Breast epithelium (tissue), 4 donors: ENCODE results near the gene DNASE1L3. TPM values are rescaled to one million over a fixed set of nuclear protein-coding genes. Genes with fewer than 3 reads are reported as not detected.
A peak's percentile ranks its signal among the peaks of the same experiment; 100 is the strongest.

Experiments
- DNase-seq, 2 donors: peaks; one replicate each; pipeline ENCODE4 v3.0.0-alpha.2; 2019; ENCODE audit warnings: low spot score in 2 of 2
- H3K27ac ChIP-seq, 2 donors: fragments of 200-600 bp; sonication (generic) in 1 of 2; one replicate each; pipeline ENCODE4 v1.5.1; 2016 to 2019; ENCODE audit warnings: mild to moderate bottlenecking in 1 of 2
- H3K27me3 ChIP-seq, 2 donors: fragments of 200-600 bp; sonication (generic) in 1 of 2; one replicate each; pipeline versions ENCODE4 v1.5.1 to v1.6.0; 2017 to 2019; ENCODE audit warnings: control low read depth in 1 of 2, mild to moderate bottlenecking in 1 of 2
- H3K36me3 ChIP-seq: fragments of 200-600 bp; one replicate; pipeline ENCODE4 v1.5.1; 2019
- H3K4me1 ChIP-seq, 2 donors: fragments of 200-600 bp; sonication (generic); one replicate each; pipeline ENCODE4 v1.5.1; 2016 to 2019; ENCODE audit warnings: control low read depth in 1 of 2
- H3K4me3 ChIP-seq, 3 donors: fragments of 200-600 bp; sonication (generic); 1 replicate in 2 of 3; 2 replicates in 1 of 3; pipeline ENCODE4 v1.5.1; 2016 to 2019; ENCODE audit warnings: mild to moderate bottlenecking in 3 of 3, moderate library complexity in 2 of 3
- H3K9me3 ChIP-seq, 2 donors: fragments of 200-600 bp; sonication (generic) in 1 of 2; one replicate each; pipeline ENCODE4 v1.5.1; 2016 to 2019; ENCODE audit warnings: control low read depth in 1 of 2
- POLR2A ChIP-seq: fragments of 450-650 bp; IDR thresholded peaks from one replicate; pipeline ENCODE4 v1.6.1; 2016; ENCODE audit warnings: antibody characterized with exemption, mild to moderate bottlenecking, moderate library complexity
- POLR2AphosphoS5 ChIP-seq, 3 donors: sonication (generic); formaldehyde crosslinking; IDR thresholded peaks; one replicate each; pipeline ENCODE4 v1.6.1; 2017; ENCODE audit warnings: antibody characterized with exemption in 3 of 3
- intact Hi-C: fragments of 100-400 bp; cut with DNase I; formaldehyde crosslinking; loops from one replicate; pipeline ENCODE4 v1.15.1; 2023; ENCODE audit warnings: low total_unique reads
- total RNA-seq, 3 donors: library from RNA; depleted of rRNA; stranded (reverse); fragments of >200 nt; gene quantifications; one replicate each; pipeline ENCODE4 v1.1.0, GENCODE V29; 2016
- TF ChIP-seq, protein P1 (sequence below), 3 donors: fragments of 450-650 bp; IDR thresholded peaks; one replicate each; pipeline ENCODE4 v1.5.1; 2016 to 2017; ENCODE audit warnings: antibody characterized with exemption in 3 of 3, mild to moderate bottlenecking in 3 of 3, moderate library complexity in 3 of 3

The DNASE1L3 gene
- total RNA-seq, 3 donors from 2014 or later = 0.44 to 9.2 (median 5.6) TPM

DNA sequence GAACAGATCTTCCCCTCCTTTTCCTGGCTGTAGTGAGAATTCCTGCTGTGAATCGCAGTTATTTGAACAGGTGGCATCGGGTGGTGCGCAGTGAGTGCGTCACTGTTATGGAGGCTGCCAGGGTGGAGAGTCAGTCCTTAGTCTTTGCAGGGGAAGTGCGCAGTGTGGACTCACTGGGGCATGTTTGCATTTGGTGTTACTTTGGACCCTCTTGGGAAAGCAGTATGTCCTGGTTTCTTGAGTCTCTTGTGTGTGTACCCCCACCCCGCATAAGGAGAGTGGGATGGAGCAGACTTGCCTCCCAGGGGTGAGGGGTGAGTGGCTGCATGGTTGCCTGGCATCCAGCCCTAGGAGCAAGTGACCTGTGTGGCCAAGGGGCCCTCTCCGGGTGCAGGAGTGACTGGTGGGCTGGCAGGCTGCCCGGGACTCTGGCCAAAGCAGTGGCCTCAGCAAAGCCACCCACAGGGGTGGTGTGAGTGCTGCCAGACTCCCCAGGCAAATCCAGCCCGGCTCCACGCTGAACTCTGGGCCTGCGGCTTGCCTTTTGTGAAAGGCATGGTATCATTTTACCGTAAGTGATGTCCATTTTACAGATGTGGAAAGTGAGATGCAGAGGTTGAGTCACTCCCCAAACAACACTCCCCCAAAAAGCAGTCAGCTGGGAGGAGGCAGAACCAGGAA is 46.4 kb downstream of the DNASE1L3 start:
- intact Hi-C loops = no loop called here
- no peaks in the 10 kb centered on the region for H3K36me3 ChIP-seq

DNA sequence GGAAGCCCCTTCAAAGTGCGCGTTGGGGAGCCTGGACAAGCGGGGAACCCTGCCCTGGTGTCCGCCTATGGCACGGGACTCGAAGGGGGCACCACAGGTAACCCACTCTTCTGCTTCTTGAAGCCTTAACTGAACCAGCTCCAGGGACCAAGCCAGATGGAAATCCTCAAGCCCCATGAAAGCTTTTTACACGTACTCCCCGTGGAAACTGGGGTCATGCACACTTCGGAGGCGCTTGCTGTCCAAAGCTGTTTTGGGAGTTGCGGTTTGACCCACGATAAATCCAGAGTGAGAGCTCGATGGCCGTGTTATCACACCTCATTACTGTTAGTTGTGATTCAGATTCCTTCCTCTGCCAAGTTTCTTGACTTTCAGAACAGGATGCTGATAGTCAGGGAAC is 47.5 kb downstream of the DNASE1L3 start:
- intact Hi-C loops = no loop called here
- H3K36me3 ChIP-seq = no peaks in the 10 kb centered on the region

More for the DNA sequence above, 46.4 kb downstream of the DNASE1L3 start:
- Histone ChIP-seq H3K27ac (peak overlapping the region in 1 of 2 donors; percentile 62), H3K4me3 (no peak overlapping the region), H3K9me3 (no peaks in the 10 kb centered on the region), H3K27me3 (no peaks in the 10 kb centered on the region), H3K4me1 (no peaks in the 10 kb centered on the region)
- DNase-seq = peak in 1 of 2 donors; percentile 70
- TF ChIP-seq POLR2A (no peak), POLR2AphosphoS5 (IDR thresholded peaks at IDR 0.05) (no peak)
- TF ChIP-seq, protein P1, sequence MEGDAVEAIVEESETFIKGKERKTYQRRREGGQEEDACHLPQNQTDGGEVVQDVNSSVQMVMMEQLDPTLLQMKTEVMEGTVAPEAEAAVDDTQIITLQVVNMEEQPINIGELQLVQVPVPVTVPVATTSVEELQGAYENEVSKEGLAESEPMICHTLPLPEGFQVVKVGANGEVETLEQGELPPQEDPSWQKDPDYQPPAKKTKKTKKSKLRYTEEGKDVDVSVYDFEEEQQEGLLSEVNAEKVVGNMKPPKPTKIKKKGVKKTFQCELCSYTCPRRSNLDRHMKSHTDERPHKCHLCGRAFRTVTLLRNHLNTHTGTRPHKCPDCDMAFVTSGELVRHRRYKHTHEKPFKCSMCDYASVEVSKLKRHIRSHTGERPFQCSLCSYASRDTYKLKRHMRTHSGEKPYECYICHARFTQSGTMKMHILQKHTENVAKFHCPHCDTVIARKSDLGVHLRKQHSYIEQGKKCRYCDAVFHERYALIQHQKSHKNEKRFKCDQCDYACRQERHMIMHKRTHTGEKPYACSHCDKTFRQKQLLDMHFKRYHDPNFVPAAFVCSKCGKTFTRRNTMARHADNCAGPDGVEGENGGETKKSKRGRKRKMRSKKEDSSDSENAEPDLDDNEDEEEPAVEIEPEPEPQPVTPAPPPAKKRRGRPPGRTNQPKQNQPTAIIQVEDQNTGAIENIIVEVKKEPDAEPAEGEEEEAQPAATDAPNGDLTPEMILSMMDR (IDR thresholded peaks at IDR 0.05) = no peak

DNA sequence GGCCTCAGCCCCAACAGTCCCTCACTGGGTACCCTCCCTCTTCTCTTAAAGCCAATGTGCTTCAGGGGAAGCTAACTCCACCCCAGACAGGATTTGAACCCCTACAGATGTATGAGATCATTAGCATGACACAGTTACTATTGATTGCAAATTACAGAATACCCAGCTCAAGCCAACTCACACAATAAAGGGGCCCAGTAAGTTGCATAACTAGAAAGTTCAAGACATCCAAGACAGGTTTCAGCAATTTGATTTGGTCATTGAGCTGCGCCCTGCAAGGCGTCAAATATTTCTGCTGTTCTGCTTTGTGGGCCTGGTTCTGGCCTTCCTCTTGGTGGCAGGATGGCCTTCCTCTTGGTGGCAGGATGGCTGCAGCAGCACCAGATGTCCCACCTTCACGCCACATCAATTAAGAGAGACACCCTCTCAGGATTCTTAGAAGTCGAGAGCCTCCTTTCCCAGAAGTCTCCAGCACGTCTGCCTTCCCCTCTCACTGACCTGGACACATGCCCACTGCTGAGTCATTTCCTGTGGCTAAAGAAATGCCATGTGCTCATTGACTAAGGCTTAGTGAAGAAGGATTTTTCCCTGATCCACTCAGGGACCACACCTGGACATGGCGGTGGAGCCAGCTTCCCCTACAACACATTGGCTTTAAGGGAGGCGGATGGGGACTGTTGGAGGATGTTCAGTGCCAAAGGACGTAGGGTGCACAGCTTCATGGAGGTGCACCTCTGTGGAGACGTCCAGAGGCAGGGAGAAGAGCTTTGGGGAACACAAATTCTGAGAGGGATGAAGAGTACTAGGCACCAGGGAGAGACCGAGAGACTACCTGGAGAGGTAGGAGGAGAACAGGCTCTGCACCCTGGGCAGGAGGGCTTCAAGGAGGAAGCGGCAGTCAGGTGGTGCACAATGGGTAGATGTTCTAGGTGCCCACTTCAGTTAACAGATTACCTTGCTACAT is 49.1 kb downstream of the DNASE1L3 start:
- Histone ChIP-seq H3K27ac (peak overlapping the region in 1 of 2 donors; percentile 36), H3K4me1 (no peaks in the 10 kb centered on the region), H3K27me3 (no peaks in the 10 kb centered on the region), H3K36me3 (no peaks in the 10 kb centered on the region), H3K9me3 (no peaks in the 10 kb centered on the region), H3K4me3 (no peak overlapping the region)
- TF ChIP-seq POLR2AphosphoS5 (IDR thresholded peaks at IDR 0.05) = peak in 1 of 3 donors; percentile 44
- TF ChIP-seq, protein P1 (IDR thresholded peaks at IDR 0.05) = no peak
- no peak for TF ChIP-seq POLR2A
- DNase-seq = no peak
- intact Hi-C loops = no loop called here

More for the DNA sequence above, 47.5 kb downstream of the DNASE1L3 start:
- no peak overlapping the region for H3K4me3 ChIP-seq
- no peak overlapping the region for H3K27ac ChIP-seq
- TF ChIP-seq POLR2A (no peak), POLR2AphosphoS5 (IDR thresholded peaks at IDR 0.05) (no peak)
- TF ChIP-seq, protein P1 (IDR thresholded peaks at IDR 0.05) = no peak
- DNase-seq = no peak
- H3K9me3 ChIP-seq = no peaks in the 10 kb centered on the region
- no peaks in the 10 kb centered on the region for H3K27me3 ChIP-seq
- H3K4me1 ChIP-seq = no peaks in the 10 kb centered on the region

DNA sequence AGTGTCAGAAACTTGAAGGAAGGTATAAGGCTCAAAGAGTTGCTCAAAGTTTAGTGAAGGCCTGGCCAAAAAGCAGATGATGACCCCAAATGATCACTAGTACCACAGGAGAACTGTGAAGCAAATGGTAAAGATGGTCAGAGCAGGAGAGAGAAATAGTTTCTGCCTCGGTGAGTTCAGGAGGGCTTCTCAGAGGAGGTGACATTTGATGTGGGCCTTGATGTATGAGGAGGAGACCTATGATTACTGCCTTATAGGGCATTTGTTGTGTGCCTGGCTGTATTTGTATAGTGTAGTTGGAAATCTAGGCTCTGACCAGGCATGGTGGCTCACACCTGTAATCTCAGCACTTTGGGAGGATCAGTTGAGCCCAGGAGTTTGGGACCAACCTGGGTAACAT is 50.4 kb downstream of the DNASE1L3 start:
- no peaks in the 10 kb centered on the region for H3K27me3 ChIP-seq
- H3K4me3 ChIP-seq = no peak overlapping the region
- intact Hi-C loops = no loop called here
- H3K27ac ChIP-seq = no peak overlapping the region
- DNase-seq = no peak
- TF ChIP-seq POLR2AphosphoS5 (IDR thresholded peaks at IDR 0.05) (no peak), POLR2A (no peak)
- TF ChIP-seq, protein P1 (IDR thresholded peaks at IDR 0.05) = no peak
- H3K9me3 ChIP-seq = no peaks in the 10 kb centered on the region
- H3K4me1 ChIP-seq = no peaks in the 10 kb centered on the region
- peaks cover 3% of the 10 kb centered on the region for H3K36me3 ChIP-seq
